ENCODE data around the gene ADAP2.
"Not testable (repeated sequence)": the region's sequence is repeated elsewhere in the genome, so short reads cannot be mapped to it uniquely, and the experiment has no call there.

ADAP2 gene

GRCh38 chr17:30931582-30931981 lies 9.8 kb downstream of the ADAP2 start:
- not testable (repeated sequence) for H3K27ac ChIP-seq (ENCODE audit: low read depth, low read length); H3K9me3 ChIP-seq (ENCODE audit: insufficient read depth, low read depth, low read length); H3K27me3 ChIP-seq (ENCODE audit: insufficient read depth, low read length); H3K9ac ChIP-seq (ENCODE audit: low read depth, low read length); H3K36me3 ChIP-seq (ENCODE audit: insufficient read depth, low read length); H3K4me1 ChIP-seq (ENCODE audit: insufficient read depth, low read length); H3K4me3 ChIP-seq (ENCODE audit: low read length)
- WGBS = 94% methylated on average over 8 of the region's 8 CpGs

- Histone ChIP-seq H3K27me3 (ENCODE audit: insufficient read depth, low read length) (no peaks in the 10 kb centered on the region), H3K4me3 (ENCODE audit: low read length) (no peak overlapping the region), H3K4me1 (ENCODE audit: insufficient read depth, low read length) (no peaks in the 10 kb centered on the region), H3K36me3 (ENCODE audit: insufficient read depth, low read length) (no peaks in the 10 kb centered on the region), H3K9ac (ENCODE audit: low read depth, low read length) (no peak overlapping the region), H3K9me3 (ENCODE audit: insufficient read depth, low read depth, low read length) (no peaks in the 10 kb centered on the region), H3K27ac (ENCODE audit: low read depth, low read length) (no peak overlapping the region)
- WGBS = 88% methylated on average over 5 of the region's 5 CpGs
These were observed 12.2 kb downstream of the ADAP2 start for GRCh38 chr17:30933966-30934365.

GRCh38 chr17:30939051-30939689 lies 17.4 kb downstream of the ADAP2 start:
- WGBS = 93% methylated on average over 13 of the region's 13 CpGs
- no peaks in the 10 kb centered on the region for H3K27me3 ChIP-seq (ENCODE audit: insufficient read depth, low read length)
- no peak overlapping the region for H3K27ac ChIP-seq (ENCODE audit: low read depth, low read length)
- no peaks in the 10 kb centered on the region for H3K36me3 ChIP-seq (ENCODE audit: insufficient read depth, low read length)
- no peaks in the 10 kb centered on the region for H3K4me1 ChIP-seq (ENCODE audit: insufficient read depth, low read length)
- no peak overlapping the region for H3K9ac ChIP-seq (ENCODE audit: low read depth, low read length)
- H3K9me3 ChIP-seq (ENCODE audit: insufficient read depth, low read depth, low read length) = no peaks in the 10 kb centered on the region
- no peak overlapping the region for H3K4me3 ChIP-seq (ENCODE audit: low read length)

GRCh38 chr17:30942308-30943079 lies 20.7 kb downstream of the ADAP2 start:
- Histone ChIP-seq H3K4me1 (ENCODE audit: insufficient read depth, low read length) (no peaks in the 10 kb centered on the region), H3K9me3 (ENCODE audit: insufficient read depth, low read depth, low read length) (no peaks in the 10 kb centered on the region), H3K27me3 (ENCODE audit: insufficient read depth, low read length) (no peaks in the 10 kb centered on the region), H3K9ac (ENCODE audit: low read depth, low read length) (no peak overlapping the region), H3K27ac (ENCODE audit: low read depth, low read length) (no peak overlapping the region), H3K4me3 (ENCODE audit: low read length) (no peak overlapping the region), H3K36me3 (ENCODE audit: insufficient read depth, low read length) (no peaks in the 10 kb centered on the region)
- 86% methylated on average over 3 of the region's 4 CpGs for WGBS

GRCh38 chr17:30947796-30948195 lies 26.1 kb downstream of the ADAP2 start:
- no peak overlapping the region for H3K27ac ChIP-seq (ENCODE audit: low read depth, low read length)
- no peaks in the 10 kb centered on the region for H3K9me3 ChIP-seq (ENCODE audit: insufficient read depth, low read depth, low read length)
- H3K27me3 ChIP-seq (ENCODE audit: insufficient read depth, low read length) = no peaks in the 10 kb centered on the region
- H3K9ac ChIP-seq (ENCODE audit: low read depth, low read length) = no peak overlapping the region
- no peaks in the 10 kb centered on the region for H3K4me1 ChIP-seq (ENCODE audit: insufficient read depth, low read length)
- WGBS = 96% methylated on average over 4 of the region's 5 CpGs
- no peak overlapping the region for H3K4me3 ChIP-seq (ENCODE audit: low read length)
- no peaks in the 10 kb centered on the region for H3K36me3 ChIP-seq (ENCODE audit: insufficient read depth, low read length)

- no peaks in the 10 kb centered on the region for H3K27me3 ChIP-seq (ENCODE audit: insufficient read depth, low read length)
- H3K9me3 ChIP-seq (ENCODE audit: insufficient read depth, low read depth, low read length) = no peaks in the 10 kb centered on the region
- 94% methylated on average over 5 of the region's 5 CpGs for WGBS
- H3K27ac ChIP-seq (ENCODE audit: low read depth, low read length) = no peak overlapping the region
- no peaks in the 10 kb centered on the region for H3K36me3 ChIP-seq (ENCODE audit: insufficient read depth, low read length)
- no peaks in the 10 kb centered on the region for H3K4me1 ChIP-seq (ENCODE audit: insufficient read depth, low read length)
- no peak overlapping the region for H3K4me3 ChIP-seq (ENCODE audit: low read length)
- H3K9ac ChIP-seq (ENCODE audit: low read depth, low read length) = no peak overlapping the region
These were observed 28.4 kb downstream of the ADAP2 start for GRCh38 chr17:30950189-30950588.

- Histone ChIP-seq H3K27me3 (ENCODE audit: insufficient read depth, low read length) (no peaks in the 10 kb centered on the region), H3K27ac (ENCODE audit: low read depth, low read length) (no peak overlapping the region), H3K4me3 (ENCODE audit: low read length) (no peak overlapping the region), H3K9me3 (ENCODE audit: insufficient read depth, low read depth, low read length) (no peaks in the 10 kb centered on the region), H3K36me3 (ENCODE audit: insufficient read depth, low read length) (no peaks in the 10 kb centered on the region), H3K4me1 (ENCODE audit: insufficient read depth, low read length) (no peaks in the 10 kb centered on the region), H3K9ac (ENCODE audit: low read depth, low read length) (no peak overlapping the region)
- 93% methylated on average over 9 of the region's 9 CpGs for WGBS
These were observed 29.1 kb downstream of the ADAP2 start for GRCh38 chr17:30950669-30951399.

GRCh38 chr17:30952638-30953393 lies 31.1 kb downstream of the ADAP2 start:
- Histone ChIP-seq H3K4me3 (ENCODE audit: low read length) (no peak overlapping the region), H3K27me3 (ENCODE audit: insufficient read depth, low read length) (no peaks in the 10 kb centered on the region), H3K36me3 (ENCODE audit: insufficient read depth, low read length) (no peaks in the 10 kb centered on the region), H3K27ac (ENCODE audit: low read depth, low read length) (no peak overlapping the region), H3K9me3 (ENCODE audit: insufficient read depth, low read depth, low read length) (no peaks in the 10 kb centered on the region), H3K9ac (ENCODE audit: low read depth, low read length) (no peak overlapping the region), H3K4me1 (ENCODE audit: insufficient read depth, low read length) (0 out of 2 replicates have a peak, but pooled peaks cover 6% of the 10 kb centered on the region)
- WGBS = 88% methylated on average over 5 of the region's 9 CpGs

- 0 out of 2 replicates have a peak, but pooled peaks cover 6% of the 10 kb centered on the region for H3K4me1 ChIP-seq (ENCODE audit: insufficient read depth, low read length)
- H3K36me3 ChIP-seq (ENCODE audit: insufficient read depth, low read length) = no peaks in the 10 kb centered on the region
- no peaks in the 10 kb centered on the region for H3K27me3 ChIP-seq (ENCODE audit: insufficient read depth, low read length)
- no peak overlapping the region for H3K9ac ChIP-seq (ENCODE audit: low read depth, low read length)
- H3K27ac ChIP-seq (ENCODE audit: low read depth, low read length) = no peak overlapping the region
- no peaks in the 10 kb centered on the region for H3K9me3 ChIP-seq (ENCODE audit: insufficient read depth, low read depth, low read length)
- WGBS = 94% methylated on average over 6 of the region's 6 CpGs
- no peak overlapping the region for H3K4me3 ChIP-seq (ENCODE audit: low read length)
These were observed 32.5 kb downstream of the ADAP2 start for GRCh38 chr17:30954046-30954830.

GRCh38 chr17:30956764-30957374 lies 35.1 kb downstream of the ADAP2 start:
- Histone ChIP-seq H3K4me1 (ENCODE audit: insufficient read depth, low read length) (0 out of 2 replicates have a peak, but pooled peaks cover 8% of the 10 kb centered on the region), H3K9ac (ENCODE audit: low read depth, low read length) (no peak overlapping the region)
- 71% methylated on average over 8 of the region's 8 CpGs for WGBS

More at GRCh38 chr17:30956764-30957374, 35.1 kb downstream of the ADAP2 start:
- Histone ChIP-seq H3K36me3 (ENCODE audit: insufficient read depth, low read length) (no peaks in the 10 kb centered on the region), H3K27me3 (ENCODE audit: insufficient read depth, low read length) (no peaks in the 10 kb centered on the region), H3K4me3 (ENCODE audit: low read length) (no peak overlapping the region), H3K9me3 (ENCODE audit: insufficient read depth, low read depth, low read length) (no peaks in the 10 kb centered on the region), H3K27ac (ENCODE audit: low read depth, low read length) (no peak overlapping the region)

Measured in HUES64 (cell line).